ENCODE data around the gene USP5. TPM values are rescaled to one million over a fixed set of nuclear protein-coding genes. Genes with fewer than 3 reads are reported as not detected.
A peak's percentile ranks its signal among the peaks of the same experiment; 100 is the strongest.

Gene USP5
- polyA plus RNA-seq, 1 donor from 2014 or later = 130 TPM

- H3K79me2 ChIP-seq (replicated peaks; ENCODE audit: insufficient read depth, low read length) = peaks cover 29% of the 10 kb centered on the region
- no peaks in the 10 kb centered on the region for H3K9me3 ChIP-seq (ENCODE audit: low read length)
- H3F3A ChIP-seq (ENCODE audit: insufficient read depth, low read length, poor library complexity, severe bottlenecking) = peaks cover 10% of the 10 kb centered on the region
- no peaks in the 10 kb centered on the region for H3K27me3 ChIP-seq (ENCODE audit: insufficient read depth, low read depth, low read length)
- TF ChIP-seq SMC3 (conservative IDR thresholded peaks at IDR 0.05; ENCODE audit: poor library complexity) (peak; percentile 13), CTCF (IDR thresholded peaks at IDR 0.05; ENCODE audit: poor library complexity, severe bottlenecking) (no peak)
- TF ChIP-seq, protein P1, sequence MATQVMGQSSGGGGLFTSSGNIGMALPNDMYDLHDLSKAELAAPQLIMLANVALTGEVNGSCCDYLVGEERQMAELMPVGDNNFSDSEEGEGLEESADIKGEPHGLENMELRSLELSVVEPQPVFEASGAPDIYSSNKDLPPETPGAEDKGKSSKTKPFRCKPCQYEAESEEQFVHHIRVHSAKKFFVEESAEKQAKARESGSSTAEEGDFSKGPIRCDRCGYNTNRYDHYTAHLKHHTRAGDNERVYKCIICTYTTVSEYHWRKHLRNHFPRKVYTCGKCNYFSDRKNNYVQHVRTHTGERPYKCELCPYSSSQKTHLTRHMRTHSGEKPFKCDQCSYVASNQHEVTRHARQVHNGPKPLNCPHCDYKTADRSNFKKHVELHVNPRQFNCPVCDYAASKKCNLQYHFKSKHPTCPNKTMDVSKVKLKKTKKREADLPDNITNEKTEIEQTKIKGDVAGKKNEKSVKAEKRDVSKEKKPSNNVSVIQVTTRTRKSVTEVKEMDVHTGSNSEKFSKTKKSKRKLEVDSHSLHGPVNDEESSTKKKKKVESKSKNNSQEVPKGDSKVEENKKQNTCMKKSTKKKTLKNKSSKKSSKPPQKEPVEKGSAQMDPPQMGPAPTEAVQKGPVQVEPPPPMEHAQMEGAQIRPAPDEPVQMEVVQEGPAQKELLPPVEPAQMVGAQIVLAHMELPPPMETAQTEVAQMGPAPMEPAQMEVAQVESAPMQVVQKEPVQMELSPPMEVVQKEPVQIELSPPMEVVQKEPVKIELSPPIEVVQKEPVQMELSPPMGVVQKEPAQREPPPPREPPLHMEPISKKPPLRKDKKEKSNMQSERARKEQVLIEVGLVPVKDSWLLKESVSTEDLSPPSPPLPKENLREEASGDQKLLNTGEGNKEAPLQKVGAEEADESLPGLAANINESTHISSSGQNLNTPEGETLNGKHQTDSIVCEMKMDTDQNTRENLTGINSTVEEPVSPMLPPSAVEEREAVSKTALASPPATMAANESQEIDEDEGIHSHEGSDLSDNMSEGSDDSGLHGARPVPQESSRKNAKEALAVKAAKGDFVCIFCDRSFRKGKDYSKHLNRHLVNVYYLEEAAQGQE (IDR thresholded peaks at IDR 0.05; ENCODE audit: borderline replicate concordance) = no peak
- peak overlapping the region; percentile 36 for H3K4me2 ChIP-seq (ENCODE audit: low read length)
- peak overlapping the region; percentile 95 for H3K9ac ChIP-seq (ENCODE audit: low read length)
- H4K20me1 ChIP-seq (ENCODE audit: insufficient read depth) = no peaks in the 10 kb centered on the region
- no peaks in the 10 kb centered on the region for H3K9me2 ChIP-seq (ENCODE audit: insufficient read depth, low read length)
- H3K27ac ChIP-seq (ENCODE audit: low read length) = peak overlapping the region; percentile 87
- H3K36me3 ChIP-seq (ENCODE audit: insufficient read depth, low read length) = no peaks in the 10 kb centered on the region
- peak overlapping the region; percentile 58 for H3K4me3 ChIP-seq (ENCODE audit: low read length)
- H2AFZ ChIP-seq (ENCODE audit: low read depth, low read length) = no peak overlapping the region
Measured at GRCh38 chr12:6826734-6827436, 25.1 kb upstream of the USP5 start.

DNA sequence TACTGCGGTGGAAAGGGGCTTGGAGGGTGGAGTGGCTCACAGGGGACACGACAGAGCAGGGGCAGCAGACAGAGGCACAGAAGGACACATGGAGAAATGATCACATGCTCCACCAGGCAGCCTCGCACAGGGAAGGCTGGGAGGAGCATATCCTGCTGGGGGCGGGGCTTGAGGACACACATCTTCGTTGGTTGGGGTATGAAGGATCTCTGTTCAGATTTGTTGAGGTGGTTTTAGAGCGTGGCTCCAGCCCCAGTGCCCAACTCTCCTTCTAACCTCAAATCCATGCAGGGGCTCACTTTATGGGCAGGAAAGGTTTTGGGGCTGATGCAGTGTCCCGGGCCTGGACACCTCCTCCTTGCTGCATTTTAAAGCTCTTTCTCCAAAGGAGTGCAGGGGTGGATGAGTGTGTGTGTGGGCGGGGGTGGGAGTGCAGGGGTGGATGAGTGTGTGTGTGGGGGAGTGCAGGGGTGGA is 24.5 kb upstream of the USP5 start:
- H2AFZ ChIP-seq (ENCODE audit: low read depth, low read length) = no peak overlapping the region
- peak overlapping the region; percentile 95 for H3K9ac ChIP-seq (ENCODE audit: low read length)
- H4K20me1 ChIP-seq (ENCODE audit: insufficient read depth) = no peaks in the 10 kb centered on the region
- peak overlapping the region; percentile 36 for H3K4me2 ChIP-seq (ENCODE audit: low read length)
- TF ChIP-seq MXI1 (conservative IDR thresholded peaks at IDR 0.05; ENCODE audit: poor library complexity, severe bottlenecking) (peak; percentile 66), EP300 (conservative IDR thresholded peaks at IDR 0.05; ENCODE audit: poor library complexity, severe bottlenecking) (no peak), SMC3 (conservative IDR thresholded peaks at IDR 0.05; ENCODE audit: poor library complexity) (no peak), TAF1 (IDR thresholded peaks at IDR 0.05; ENCODE audit: low read depth) (no peak), CTCF (IDR thresholded peaks at IDR 0.05; ENCODE audit: poor library complexity, severe bottlenecking) (no peak), EZH2 (IDR thresholded peaks at IDR 0.05; ENCODE audit: borderline replicate concordance, insufficient read depth, low read length, poor library complexity, severe bottlenecking) (no peak), POLR2AphosphoS5 (IDR thresholded peaks at IDR 0.05) (no peak)
- TF ChIP-seq, protein P1 (IDR thresholded peaks at IDR 0.05; ENCODE audit: borderline replicate concordance) = no peak
- peaks cover 23% of the 10 kb centered on the region for H3K79me2 ChIP-seq (replicated peaks; ENCODE audit: insufficient read depth, low read length)
- no peaks in the 10 kb centered on the region for H3K9me2 ChIP-seq (ENCODE audit: insufficient read depth, low read length)
- peaks cover 10% of the 10 kb centered on the region for H3F3A ChIP-seq (ENCODE audit: insufficient read depth, low read length, poor library complexity, severe bottlenecking)
- H3K27me3 ChIP-seq (ENCODE audit: insufficient read depth, low read depth, low read length) = no peaks in the 10 kb centered on the region
- peak overlapping the region; percentile 58 for H3K4me3 ChIP-seq (ENCODE audit: low read length)
- H3K9me3 ChIP-seq (ENCODE audit: low read length) = no peaks in the 10 kb centered on the region
- peak overlapping the region; percentile 87 for H3K27ac ChIP-seq (ENCODE audit: low read length)
- H3K36me3 ChIP-seq (ENCODE audit: insufficient read depth, low read length) = no peaks in the 10 kb centered on the region
